Iris pigment epithelial cell (primary cell): Measurements from ENCODE around the gene GOLGA1.

Source experiments
- DNase-seq: peaks from one replicate; pipeline ENCODE4 v3.0.0-alpha.2; 2011; ENCODE audit warnings: low read depth

GOLGA1 gene

DNA sequence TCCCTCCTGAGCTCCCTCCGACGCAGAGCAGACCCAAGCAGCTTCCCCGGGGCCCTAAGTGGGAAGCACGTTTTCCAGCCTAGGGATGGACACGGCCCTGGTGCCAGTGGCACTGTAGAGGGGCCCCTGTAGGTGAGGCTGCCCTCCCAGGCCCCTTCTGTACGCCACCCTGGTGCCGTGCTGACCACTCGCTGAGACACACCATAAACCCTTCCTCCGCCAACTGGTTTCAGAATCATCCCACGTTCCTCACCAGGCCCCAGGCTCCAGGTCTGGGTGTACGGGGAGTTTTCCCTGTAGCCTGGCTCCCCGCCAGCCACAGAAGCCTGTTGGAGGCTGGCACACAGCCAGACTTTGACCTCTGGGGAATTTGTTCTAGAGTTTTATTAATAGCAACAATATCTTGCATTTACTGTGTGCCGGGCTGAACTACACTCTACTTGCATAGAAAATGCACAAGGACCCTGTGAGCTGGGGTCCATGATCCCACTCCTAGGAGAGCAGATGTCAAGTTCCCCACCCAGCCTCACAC lies 105.8 kb downstream of the GOLGA1 start:
- DNase-seq: peak; percentile 76

DNA sequence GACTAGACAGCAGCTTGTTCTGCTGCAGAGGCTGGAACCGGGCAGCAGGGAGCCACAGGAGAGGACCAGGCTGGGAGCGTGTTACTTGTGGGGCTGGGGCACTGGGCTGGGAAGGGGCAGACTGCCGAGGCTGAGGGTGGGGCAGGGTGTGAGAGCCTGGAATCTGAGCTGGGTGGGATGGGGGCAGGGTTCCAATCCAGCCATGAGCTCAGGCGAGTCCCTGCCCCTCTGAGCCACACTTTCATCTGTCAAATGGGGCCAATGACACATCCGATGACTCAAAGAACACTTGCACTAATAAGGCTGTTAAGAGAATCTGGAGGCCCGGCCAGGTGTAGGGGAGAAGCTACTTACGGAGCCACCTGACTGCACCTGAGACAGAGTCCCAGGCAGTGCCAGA lies 106.3 kb downstream of the GOLGA1 start:
- DNase-seq: peak; percentile 48

DNA sequence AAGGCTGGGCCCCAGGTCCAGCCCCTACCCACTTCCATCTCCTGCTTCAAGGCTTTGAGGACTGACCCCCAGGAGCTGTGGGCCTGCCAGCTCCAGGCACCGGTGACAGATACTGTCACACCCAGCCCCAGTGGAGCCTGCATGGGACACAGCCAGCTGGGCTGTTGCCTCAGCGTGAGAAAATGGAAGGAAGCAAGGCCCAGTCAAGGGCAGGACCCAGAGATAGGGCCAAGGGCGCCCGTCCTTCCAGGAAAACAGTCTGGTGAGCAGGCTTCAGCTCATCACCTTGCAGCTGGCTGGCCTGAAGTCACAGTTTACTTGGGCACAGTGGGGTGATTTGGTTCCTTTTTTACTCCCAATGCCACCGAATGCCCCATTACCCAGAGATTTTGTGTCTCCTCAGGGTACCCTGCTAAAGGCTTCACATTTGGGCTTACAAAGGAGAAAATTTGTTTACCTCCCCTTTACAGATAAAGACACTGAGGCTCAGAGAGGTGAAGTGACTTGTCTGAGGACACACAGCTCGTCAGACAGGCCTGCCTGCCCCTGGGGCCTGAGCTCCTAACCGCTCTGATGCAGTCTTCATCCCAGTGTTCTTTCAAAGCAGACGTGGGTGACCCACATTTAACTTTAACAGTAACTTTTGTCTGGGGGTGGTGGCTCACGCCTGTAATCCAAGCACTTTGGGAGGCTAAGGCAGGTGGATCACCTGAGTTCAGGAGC lies 109.1 kb downstream of the GOLGA1 start:
- DNase-seq: no peak

DNA sequence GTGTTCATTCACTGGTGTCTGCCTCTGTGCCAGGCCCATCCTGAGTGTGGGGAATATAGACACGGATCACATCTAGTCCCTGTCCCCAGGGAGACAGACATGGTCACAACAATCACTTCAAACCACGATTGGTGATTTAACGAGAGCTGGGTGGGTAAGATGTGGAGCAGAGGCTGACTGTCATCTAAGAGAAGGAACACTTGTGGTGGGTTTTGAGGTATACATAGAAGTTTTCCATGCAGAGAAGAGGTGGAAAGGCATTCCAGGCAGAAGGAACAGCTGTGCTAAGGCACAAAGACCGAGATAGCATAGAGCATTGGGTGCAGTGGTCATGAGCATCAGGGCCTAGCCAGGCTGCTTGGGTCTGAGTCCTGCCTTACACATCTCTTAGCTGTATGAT lies 110.3 kb downstream of the GOLGA1 start:
- no peak for DNase-seq

DNA sequence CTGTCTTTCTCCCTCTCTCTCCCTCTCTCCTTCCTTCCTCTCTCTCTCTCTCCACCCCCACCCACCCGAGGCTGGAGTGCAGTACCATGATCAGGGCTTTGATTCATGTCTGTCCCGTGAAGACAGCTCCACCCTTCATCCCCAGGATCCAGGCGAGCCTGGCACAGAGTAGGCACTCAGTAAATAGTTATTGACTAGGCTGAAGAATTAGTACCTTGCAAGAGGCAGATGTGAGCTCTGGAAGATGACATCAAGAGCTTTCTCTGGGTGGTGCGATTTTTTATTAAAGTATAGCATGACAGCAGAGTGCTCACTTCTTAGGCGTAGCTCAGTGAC lies 111.6 kb downstream of the GOLGA1 start:
- no peak for DNase-seq

DNA sequence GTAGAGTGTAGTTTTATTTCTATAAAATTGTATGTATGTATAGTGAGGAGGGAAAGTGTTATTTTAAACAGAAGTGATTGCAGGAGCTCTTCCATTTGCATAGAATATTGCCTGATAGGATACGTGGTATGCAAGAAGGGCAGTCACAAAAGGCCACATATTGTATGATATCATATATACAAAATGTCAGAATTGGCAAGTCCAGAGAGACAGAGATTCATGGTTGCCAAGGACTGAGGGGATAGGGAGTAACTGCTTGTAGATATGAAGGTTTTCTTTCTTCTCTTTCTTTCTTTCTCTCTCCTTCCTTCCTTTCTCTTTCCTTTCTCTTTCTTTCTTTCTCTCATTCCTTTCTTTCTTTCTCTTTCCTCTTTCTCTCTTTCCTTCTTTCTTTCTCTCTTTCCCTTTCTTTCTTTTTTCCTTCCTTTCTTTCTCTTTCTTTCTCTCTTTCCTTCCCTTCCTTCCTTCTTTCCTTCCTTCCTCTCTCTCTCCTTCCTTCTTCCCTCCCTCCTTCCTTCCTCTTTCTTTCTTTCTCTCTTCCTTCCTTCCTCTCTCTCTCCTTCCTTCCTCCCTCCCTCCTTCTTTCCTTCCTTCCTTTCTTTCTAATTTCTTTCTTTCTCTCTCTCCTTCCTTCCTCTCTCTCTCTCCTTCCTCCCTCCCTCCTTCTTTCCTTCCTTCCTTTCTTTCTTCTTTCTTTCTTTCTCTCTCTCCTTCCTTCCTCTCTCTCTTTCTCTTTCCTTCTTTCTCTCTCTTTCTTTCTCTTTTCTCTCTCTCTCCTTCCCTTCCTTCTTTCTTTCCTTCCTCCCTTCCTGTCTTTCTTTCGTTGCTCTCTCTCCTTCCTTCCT lies 112.2 kb downstream of the GOLGA1 start:
- DNase-seq: no peak
